GM23338 (cell line): Measurements from ENCODE around the gene CUBN. TPM values are rescaled to one million over a fixed set of nuclear protein-coding genes. Genes with fewer than 3 reads are reported as not detected.

Experiments used
- ATAC-seq: fragments of 200-7000 bp; cut with Tn5 transposase; 3 replicates; pipeline ENCODE4 v1.9.1; 2020
- DNase-seq: peaks from one replicate; pipeline ENCODE4 v3.0.0-alpha.2; 2015; ENCODE audit warnings: low spot score
- H2AFZ ChIP-seq: fragments of 200-600 bp; sonication (generic); 2 replicates; pipeline ENCODE4 v1.8.0; 2016; ENCODE audit warnings: antibody characterized with exemption, mild to moderate bottlenecking, moderate library complexity
- H3F3A ChIP-seq: fragments of 200-600 bp; sonication (generic); replicated peaks from 2 replicates; pipeline ENCODE4 v1.8.0; 2017; ENCODE audit warnings: antibody characterized with exemption, mixed run types, low read depth
- H3K27ac ChIP-seq: fragments of 200-600 bp; sonication (generic); 2 replicates; pipeline ENCODE4 v1.6.1; 2016; ENCODE audit warnings: low read depth
- H3K27me3 ChIP-seq: fragments of 200-600 bp; sonication (generic); 2 replicates; pipeline ENCODE4 v1.8.0; 2016; ENCODE audit warnings: mild to moderate bottlenecking, mixed run types, moderate library complexity; ENCODE audit not compliant: insufficient read depth
- H3K36me3 ChIP-seq: fragments of 200-600 bp; sonication (generic); 2 replicates; pipeline ENCODE4 v1.8.0; 2016; ENCODE audit warnings: mild to moderate bottlenecking; ENCODE audit not compliant: insufficient read depth
- H3K4me1 ChIP-seq: fragments of 200-600 bp; sonication (generic); 2 replicates; pipeline ENCODE4 v1.8.0; 2016; ENCODE audit warnings: mild to moderate bottlenecking, moderate library complexity; ENCODE audit not compliant: insufficient read depth
- H3K4me2 ChIP-seq: fragments of 200-600 bp; sonication (generic); 2 replicates; pipeline ENCODE4 v1.7.1; 2017; ENCODE audit warnings: mixed run types
- H3K4me3 ChIP-seq: fragments of 200-600 bp; sonication (generic); 2 replicates; pipeline ENCODE4 v1.6.1; 2016; ENCODE audit warnings: mixed run types
- H3K79me2 ChIP-seq: fragments of 200-600 bp; sonication (generic); replicated peaks from 2 replicates; pipeline ENCODE4 v1.8.0; 2017; ENCODE audit warnings: mild to moderate bottlenecking; ENCODE audit not compliant: insufficient read depth
- H3K9me2 ChIP-seq: fragments of 200-600 bp; sonication (generic); 2 replicates; pipeline ENCODE4 v1.8.0; 2017; ENCODE audit not compliant: insufficient read depth
- H4K20me1 ChIP-seq: fragments of 200-600 bp; sonication (generic); replicated peaks from 2 replicates; pipeline ENCODE4 v1.8.0; 2017; ENCODE audit warnings: mild to moderate bottlenecking; ENCODE audit not compliant: insufficient read depth
- H3K27ac Mint-ChIP-seq: 2 replicates; pipeline ENCODE4 v1.8.0; 2020; ENCODE audit warnings: inconsistent platforms, mild to moderate bottlenecking, moderate library complexity, mixed read lengths
- H3K27me3 Mint-ChIP-seq: 3 replicates; pipeline ENCODE4 v1.8.0; 2022; ENCODE audit warnings: low read depth, mild to moderate bottlenecking, moderate library complexity, mixed read lengths, inconsistent platforms; ENCODE audit not compliant: insufficient read depth, poor library complexity
- H3K36me3 Mint-ChIP-seq: 3 replicates; pipeline ENCODE4 v1.8.0; 2021; ENCODE audit warnings: low read depth, mild to moderate bottlenecking, inconsistent platforms, moderate library complexity, mixed read lengths
- H3K4me1 Mint-ChIP-seq: 3 replicates; pipeline ENCODE4 v1.8.0; 2020; ENCODE audit warnings: mild to moderate bottlenecking, inconsistent platforms, mixed read lengths
- H3K4me3 Mint-ChIP-seq: 3 replicates; pipeline ENCODE4 v1.8.0; 2021; ENCODE audit warnings: moderate library complexity, mild to moderate bottlenecking, inconsistent platforms, mixed read lengths
- H3K9me3 Mint-ChIP-seq: 3 replicates; pipeline ENCODE4 v1.8.0; 2020; ENCODE audit warnings: moderate library complexity, mild to moderate bottlenecking, inconsistent platforms, mixed read lengths
- CREB1 ChIP-seq: fragments of 250-450 bp; sonication (Bioruptor Pico); IDR thresholded peaks from 2 replicates; pipeline ENCODE4 v1.5.0; 2020; ENCODE audit warnings: low read depth, mild to moderate bottlenecking, moderate library complexity
- EZH2 ChIP-seq: fragments of 200-600 bp; sonication (generic); IDR thresholded peaks from one replicate; pipeline ENCODE4 v1.8.0; 2017; ENCODE audit warnings: antibody characterized with exemption, mild to moderate bottlenecking, low read depth; ENCODE audit not compliant: unreplicated experiment
- EZH2phosphoT487 ChIP-seq: fragments of 200-600 bp; sonication (generic); IDR thresholded peaks from one replicate; pipeline ENCODE4 v1.8.1; 2018; ENCODE audit warnings: antibody characterized with exemption; ENCODE audit not compliant: unreplicated experiment
- JUNB ChIP-seq: IDR thresholded peaks from one replicate; pipeline ENCODE4 v1.6.1; 2016; ENCODE audit warnings: antibody characterized with exemption; ENCODE audit not compliant: unreplicated experiment
- NANOG ChIP-seq: IDR thresholded peaks from 2 replicates; pipeline ENCODE4 v1.6.1; 2016; ENCODE audit warnings: antibody characterized with exemption, borderline replicate concordance
- POLR2AphosphoS5 ChIP-seq: IDR thresholded peaks from 2 replicates; pipeline ENCODE4 v1.6.1; 2016; ENCODE audit warnings: antibody characterized with exemption, low read depth
- STAT1 ChIP-seq: IDR thresholded peaks from one replicate; pipeline ENCODE4 v1.6.1; 2016; ENCODE audit warnings: antibody characterized with exemption; ENCODE audit not compliant: unreplicated experiment
- polyA plus RNA-seq: library from polyadenylated mRNA; unstranded; fragments of >200 nt; fragmentation: Nextera tagmentation; extraction: Ambion mirVana; gene quantifications from 2 replicates; pipeline ENCODE4 v1.2.1, GENCODE V29; 2016
- total RNA-seq: library from RNA; depleted of rRNA; stranded (reverse); fragments of >200 nt; shearing (Covaris generic); gene quantifications from 2 replicates; pipeline ENCODE4 v1.2.3, GENCODE V29; 2014
- TF ChIP-seq, protein P1 (sequence below): fragments of 250-450 bp; sonication (Bioruptor Pico); IDR thresholded peaks from 2 replicates; pipeline ENCODE4 v1.5.0; 2020; ENCODE audit warnings: mild to moderate bottlenecking, moderate library complexity

Gene CUBN
- total and polyA plus RNA-seq, 2 experiments from 2014 or later = 0.06 to 1.8 TPM

DNA sequence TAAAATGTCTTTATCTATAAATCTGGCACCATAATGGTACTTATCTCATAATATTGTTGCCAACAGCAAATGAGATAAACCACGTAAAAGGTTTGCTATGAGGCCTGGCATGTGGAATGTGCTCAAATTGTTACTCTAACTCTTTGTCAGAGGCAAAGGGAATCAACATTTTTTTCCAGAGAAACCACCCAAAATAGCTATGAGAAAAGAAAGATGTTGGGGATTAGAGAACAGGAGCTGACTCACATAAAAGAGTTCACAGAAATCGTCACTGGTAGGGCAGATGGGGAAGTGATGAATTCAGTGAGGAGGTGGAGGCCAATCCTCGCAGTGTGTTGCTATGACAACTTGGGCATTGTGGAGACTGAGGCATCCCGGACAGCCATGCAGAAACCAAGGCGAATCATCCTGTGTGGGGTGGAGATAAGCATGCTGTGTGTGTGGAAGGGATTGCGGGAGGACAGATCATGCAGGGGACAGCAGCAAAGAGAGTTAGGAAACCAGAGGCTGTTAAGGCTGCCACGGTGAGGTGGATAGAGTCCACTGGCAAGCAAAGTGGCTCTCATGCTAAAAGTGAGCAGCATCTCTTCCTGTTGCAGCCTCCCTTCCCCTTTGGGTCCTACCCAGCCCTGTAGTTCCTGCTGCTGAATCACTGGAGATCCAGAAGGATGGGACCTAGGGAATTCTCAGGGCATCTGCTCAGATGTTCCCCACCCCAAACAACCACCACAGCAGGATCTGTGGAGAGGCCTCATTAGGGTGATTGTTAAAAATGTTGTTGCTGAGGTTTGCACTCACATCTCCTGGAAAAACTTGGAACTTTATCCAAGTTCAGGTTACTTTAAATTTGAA is 103.9 kb downstream of the CUBN start (continued):
- TF ChIP-seq, protein P1, sequence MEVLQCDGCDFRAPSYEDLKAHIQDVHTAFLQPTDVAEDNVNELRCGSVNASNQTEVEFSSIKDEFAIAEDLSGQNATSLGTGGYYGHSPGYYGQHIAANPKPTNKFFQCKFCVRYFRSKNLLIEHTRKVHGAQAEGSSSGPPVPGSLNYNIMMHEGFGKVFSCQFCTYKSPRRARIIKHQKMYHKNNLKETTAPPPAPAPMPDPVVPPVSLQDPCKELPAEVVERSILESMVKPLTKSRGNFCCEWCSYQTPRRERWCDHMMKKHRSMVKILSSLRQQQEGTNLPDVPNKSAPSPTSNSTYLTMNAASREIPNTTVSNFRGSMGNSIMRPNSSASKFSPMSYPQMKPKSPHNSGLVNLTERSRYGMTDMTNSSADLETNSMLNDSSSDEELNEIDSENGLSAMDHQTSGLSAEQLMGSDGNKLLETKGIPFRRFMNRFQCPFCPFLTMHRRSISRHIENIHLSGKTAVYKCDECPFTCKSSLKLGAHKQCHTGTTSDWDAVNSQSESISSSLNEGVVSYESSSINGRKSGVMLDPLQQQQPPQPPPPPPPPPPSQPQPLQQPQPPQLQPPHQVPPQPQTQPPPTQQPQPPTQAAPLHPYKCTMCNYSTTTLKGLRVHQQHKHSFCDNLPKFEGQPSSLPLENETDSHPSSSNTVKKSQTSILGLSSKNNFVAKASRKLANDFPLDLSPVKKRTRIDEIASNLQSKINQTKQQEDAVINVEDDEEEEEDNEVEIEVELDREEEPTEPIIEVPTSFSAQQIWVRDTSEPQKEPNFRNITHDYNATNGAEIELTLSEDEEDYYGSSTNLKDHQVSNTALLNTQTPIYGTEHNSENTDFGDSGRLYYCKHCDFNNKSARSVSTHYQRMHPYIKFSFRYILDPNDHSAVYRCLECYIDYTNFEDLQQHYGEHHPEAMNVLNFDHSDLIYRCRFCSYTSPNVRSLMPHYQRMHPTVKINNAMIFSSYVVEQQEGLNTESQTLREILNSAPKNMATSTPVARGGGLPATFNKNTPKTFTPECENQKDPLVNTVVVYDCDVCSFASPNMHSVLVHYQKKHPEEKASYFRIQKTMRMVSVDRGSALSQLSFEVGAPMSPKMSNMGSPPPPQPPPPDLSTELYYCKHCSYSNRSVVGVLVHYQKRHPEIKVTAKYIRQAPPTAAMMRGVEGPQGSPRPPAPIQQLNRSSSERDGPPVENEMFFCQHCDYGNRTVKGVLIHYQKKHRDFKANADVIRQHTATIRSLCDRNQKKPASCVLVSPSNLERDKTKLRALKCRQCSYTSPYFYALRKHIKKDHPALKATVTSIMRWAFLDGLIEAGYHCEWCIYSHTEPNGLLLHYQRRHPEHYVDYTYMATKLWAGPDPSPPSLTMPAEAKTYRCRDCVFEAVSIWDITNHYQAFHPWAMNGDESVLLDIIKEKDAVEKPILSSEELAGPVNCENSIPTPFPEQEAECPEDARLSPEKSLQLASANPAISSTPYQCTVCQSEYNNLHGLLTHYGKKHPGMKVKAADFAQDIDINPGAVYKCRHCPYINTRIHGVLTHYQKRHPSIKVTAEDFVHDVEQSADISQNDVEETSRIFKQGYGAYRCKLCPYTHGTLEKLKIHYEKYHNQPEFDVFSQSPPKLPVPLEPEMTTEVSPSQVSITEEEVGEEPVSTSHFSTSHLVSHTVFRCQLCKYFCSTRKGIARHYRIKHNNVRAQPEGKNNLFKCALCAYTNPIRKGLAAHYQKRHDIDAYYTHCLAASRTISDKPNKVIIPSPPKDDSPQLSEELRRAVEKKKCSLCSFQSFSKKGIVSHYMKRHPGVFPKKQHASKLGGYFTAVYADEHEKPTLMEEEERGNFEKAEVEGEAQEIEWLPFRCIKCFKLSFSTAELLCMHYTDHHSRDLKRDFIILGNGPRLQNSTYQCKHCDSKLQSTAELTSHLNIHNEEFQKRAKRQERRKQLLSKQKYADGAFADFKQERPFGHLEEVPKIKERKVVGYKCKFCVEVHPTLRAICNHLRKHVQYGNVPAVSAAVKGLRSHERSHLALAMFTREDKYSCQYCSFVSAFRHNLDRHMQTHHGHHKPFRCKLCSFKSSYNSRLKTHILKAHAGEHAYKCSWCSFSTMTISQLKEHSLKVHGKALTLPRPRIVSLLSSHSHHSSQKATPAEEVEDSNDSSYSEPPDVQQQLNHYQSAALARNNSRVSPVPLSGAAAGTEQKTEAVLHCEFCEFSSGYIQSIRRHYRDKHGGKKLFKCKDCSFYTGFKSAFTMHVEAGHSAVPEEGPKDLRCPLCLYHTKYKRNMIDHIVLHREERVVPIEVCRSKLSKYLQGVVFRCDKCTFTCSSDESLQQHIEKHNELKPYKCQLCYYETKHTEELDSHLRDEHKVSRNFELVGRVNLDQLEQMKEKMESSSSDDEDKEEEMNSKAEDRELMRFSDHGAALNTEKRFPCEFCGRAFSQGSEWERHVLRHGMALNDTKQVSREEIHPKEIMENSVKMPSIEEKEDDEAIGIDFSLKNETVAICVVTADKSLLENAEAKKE = no peak

DNA sequence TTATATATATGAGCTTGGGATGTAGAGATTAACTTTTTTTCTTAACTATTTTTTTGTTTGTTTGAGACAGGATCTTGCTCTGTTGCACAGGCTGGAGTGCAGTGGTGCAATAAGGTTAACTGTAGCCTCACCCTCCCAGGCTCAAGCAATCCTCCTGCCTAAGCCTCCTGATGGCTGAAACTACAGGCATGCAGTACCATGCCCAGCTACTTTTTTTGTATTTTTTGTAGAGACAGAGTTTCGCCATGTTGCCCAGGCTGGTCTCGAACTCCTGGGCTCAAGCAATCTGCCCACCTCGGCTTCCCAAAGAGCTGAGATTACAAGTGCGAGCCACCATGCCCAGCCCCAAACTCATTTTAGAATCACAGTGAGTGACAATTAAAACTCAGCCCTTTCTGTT is 105.2 kb downstream of the CUBN start:
- no peak overlapping the region for H3K27ac Mint-ChIP-seq

More for the DNA sequence above, 105.2 kb downstream of the CUBN start:
- Histone ChIP-seq H3K79me2 (no peaks in the 10 kb centered on the region), H3K27ac (no peak overlapping the region; the same call in 1 of the 2 replicates), H3K27me3 (no peaks in the 10 kb centered on the region), H3K4me3 (no peak overlapping the region), H4K20me1 (no peaks in the 10 kb centered on the region), H3K9me2 (no peaks in the 10 kb centered on the region), H3K4me2 (no peak overlapping the region), H3K36me3 (no peaks in the 10 kb centered on the region), H2AFZ (no peak overlapping the region), H3F3A (no peaks in the 10 kb centered on the region), H3K4me1 (peaks cover 28% of the 10 kb centered on the region)
- H3K4me3 Mint-ChIP-seq = no peak overlapping the region
- no peak for TF ChIP-seq STAT1
- no peak for TF ChIP-seq NANOG
- no peak for TF ChIP-seq EZH2phosphoT487
- no peak for TF ChIP-seq POLR2AphosphoS5
- no peak for TF ChIP-seq CREB1 (CRISPR knock-in tag)
- no peak for TF ChIP-seq JUNB
- no peak for TF ChIP-seq EZH2
- no peaks in the 10 kb centered on the region for H3K27me3 Mint-ChIP-seq
- peaks cover 2% of the 10 kb centered on the region; the same call in 2 of the 3 replicates for H3K36me3 Mint-ChIP-seq
- ATAC-seq = no peak
- H3K4me1 Mint-ChIP-seq = peaks cover 35% of the 10 kb centered on the region
- H3K9me3 Mint-ChIP-seq = peaks cover 2% of the 10 kb centered on the region; the same call in 2 of the 3 replicates
- DNase-seq = no peak
